OCI-LY7 (cell line): Measurements from ENCODE around the gene B9D2. TPM values are rescaled to one million over a fixed set of nuclear protein-coding genes. Genes with fewer than 3 reads are reported as not detected.
"Not testable (repeated sequence)": the region's sequence is repeated elsewhere in the genome, so short reads cannot be mapped to it uniquely, and the experiment has no call there.

Experiments used
- BruUV-seq: library from RNA; stranded (reverse); fragments of 400-500 nt; replicated peaks from 2 replicates; lab custom pipeline; 2021; lab: Mats Ljungman, UMichigan
- CTCF ChIA-PET: fragments of 300-600 bp; sonication (Branson Sonifier 250); formaldehyde crosslinking; loops from one replicate; lab custom pipeline; 2022; ENCODE audit warnings: antibody characterized with exemption; ENCODE audit not compliant: unreplicated experiment; lab: Charles Lee
- POLR2A ChIA-PET: fragments of 300-600 bp; sonication (Branson Sonifier 250); formaldehyde crosslinking; loops from one replicate; lab custom pipeline; 2022; ENCODE audit warnings: antibody characterized with exemption; lab: Charles Lee
- DNase-seq: peaks from one replicate; pipeline ENCODE4 v3.0.0-alpha.2; 2015; ENCODE audit warnings: low spot score
- H2AFZ ChIP-seq: fragments of 200-600 bp; sonication (generic), shearing (Covaris generic); 2 replicates; pipeline ENCODE4 v1.6.1; 2014; ENCODE audit warnings: mild to moderate bottlenecking, antibody characterized with exemption, low read length, moderate library complexity
- H3K27ac ChIP-seq: fragments of 200-600 bp; sonication (generic); 2 replicates; pipeline ENCODE4 v1.5.1; 2014; ENCODE audit warnings: mixed run types, low read depth, mild to moderate bottlenecking, moderate library complexity, low read length, inconsistent platforms; ENCODE audit not compliant: poor library complexity, severe bottlenecking
- H3K36me3 ChIP-seq: fragments of 200-600 bp; sonication (generic); 2 replicates; pipeline ENCODE4 v1.6.1; 2014; ENCODE audit warnings: mild to moderate bottlenecking, antibody characterized with exemption, low read length, moderate library complexity, mixed read lengths; ENCODE audit not compliant: insufficient read depth
- H3K4me1 ChIP-seq: fragments of 200-600 bp; sonication (generic); 2 replicates; pipeline ENCODE4 v1.5.1; 2014; ENCODE audit warnings: mild to moderate bottlenecking, low read length; ENCODE audit not compliant: insufficient read depth, poor library complexity, severe bottlenecking
- H3K4me2 ChIP-seq: fragments of 200-600 bp; sonication (generic); 2 replicates; pipeline ENCODE4 v1.6.1; 2014; ENCODE audit warnings: mild to moderate bottlenecking, low read length
- H3K4me3 ChIP-seq: fragments of 200-600 bp; sonication (generic); 2 replicates; pipeline ENCODE4 v1.5.1; 2014; ENCODE audit warnings: mild to moderate bottlenecking, low read depth, low read length; ENCODE audit not compliant: poor library complexity, severe bottlenecking
- H3K79me2 ChIP-seq: fragments of 200-600 bp; sonication (generic); 2 replicates; pipeline ENCODE4 v1.6.1; 2016; ENCODE audit warnings: low read depth, mild to moderate bottlenecking, low read length, moderate library complexity, mixed read lengths; ENCODE audit not compliant: insufficient read depth
- H3K9me2 ChIP-seq: fragments of 200-600 bp; sonication (generic); 2 replicates; pipeline ENCODE4 v1.6.1; 2016; ENCODE audit warnings: mild to moderate bottlenecking, low read length, mixed read lengths; ENCODE audit not compliant: insufficient read depth
- H3K9me3 ChIP-seq: fragments of 200-600 bp; sonication (generic); 2 replicates; pipeline ENCODE4 v1.6.1; 2014; ENCODE audit warnings: mild to moderate bottlenecking, mixed run types, low read length, mixed read lengths
- H4K20me1 ChIP-seq: fragments of 200-600 bp; sonication (generic); 2 replicates; pipeline ENCODE4 v1.6.1; 2014; ENCODE audit warnings: mild to moderate bottlenecking, antibody characterized with exemption, low read length, moderate library complexity, mixed read lengths; ENCODE audit not compliant: insufficient read depth
- EZH2phosphoT487 ChIP-seq: fragments of 200-600 bp; sonication (generic); IDR thresholded peaks from 2 replicates; pipeline ENCODE4 v1.6.1; 2018; ENCODE audit warnings: low read depth, borderline replicate concordance, mild to moderate bottlenecking, mixed run types, antibody characterized with exemption, low read length, moderate library complexity, mixed read lengths
- intact Hi-C: fragments of 100-400 bp; cut with micrococcal nuclease; formaldehyde crosslinking; loops from one replicate; pipeline ENCODE4 v1.10.0; 2022; ENCODE audit not compliant: unreplicated experiment
- total RNA-seq, 2 experiments: library from RNA; depleted of rRNA in 1 of 2; stranded (reverse); fragments of >200 nt in 1 of 2; shearing (Covaris generic) in 1 of 2; gene quantifications; 2 replicates each; pipeline ENCODE4 v1.2.3, GENCODE V29; 2014 to 2022
- TF ChIP-seq, protein P1 (sequence below): fragments of 200-600 bp; sonication (generic); conservative IDR thresholded peaks from 2 replicates; pipeline ENCODE4 v1.5.1; 2014; ENCODE audit warnings: mild to moderate bottlenecking, antibody characterized with exemption, low read length, moderate library complexity, mixed read lengths

The B9D2 gene
- total RNA-seq, 2 experiments from 2014 or later = 3.9 to 5.2 TPM

DNA sequence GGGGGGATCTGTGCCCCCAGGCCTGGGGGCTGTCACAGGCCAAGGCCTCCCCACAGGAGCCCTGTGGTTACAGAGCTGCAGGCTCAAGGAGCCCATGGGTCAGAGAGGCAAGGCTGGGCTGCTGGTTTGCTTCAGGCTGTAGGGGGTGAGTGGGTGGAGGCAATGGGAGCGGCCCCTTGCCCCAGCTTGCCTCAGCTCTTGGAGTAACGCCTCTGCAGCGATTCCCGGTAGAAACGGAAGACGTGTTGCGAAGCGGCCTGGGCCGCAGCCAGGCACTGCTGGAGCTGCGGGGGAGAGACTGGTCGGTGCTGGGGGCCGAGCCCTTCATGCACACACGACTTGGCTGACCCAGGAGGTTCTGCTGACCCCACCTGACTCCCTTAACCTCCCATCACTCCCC, 22.5 kb upstream of the B9D2 start:
- intact Hi-C loops = no loop called here
- no peak overlapping the region for H3K4me3 ChIP-seq
- no peaks in the 10 kb centered on the region for H3K79me2 ChIP-seq
- no peak overlapping the region for H3K4me2 ChIP-seq
- no peaks in the 10 kb centered on the region for H3K9me2 ChIP-seq
- TF ChIP-seq, protein P1, sequence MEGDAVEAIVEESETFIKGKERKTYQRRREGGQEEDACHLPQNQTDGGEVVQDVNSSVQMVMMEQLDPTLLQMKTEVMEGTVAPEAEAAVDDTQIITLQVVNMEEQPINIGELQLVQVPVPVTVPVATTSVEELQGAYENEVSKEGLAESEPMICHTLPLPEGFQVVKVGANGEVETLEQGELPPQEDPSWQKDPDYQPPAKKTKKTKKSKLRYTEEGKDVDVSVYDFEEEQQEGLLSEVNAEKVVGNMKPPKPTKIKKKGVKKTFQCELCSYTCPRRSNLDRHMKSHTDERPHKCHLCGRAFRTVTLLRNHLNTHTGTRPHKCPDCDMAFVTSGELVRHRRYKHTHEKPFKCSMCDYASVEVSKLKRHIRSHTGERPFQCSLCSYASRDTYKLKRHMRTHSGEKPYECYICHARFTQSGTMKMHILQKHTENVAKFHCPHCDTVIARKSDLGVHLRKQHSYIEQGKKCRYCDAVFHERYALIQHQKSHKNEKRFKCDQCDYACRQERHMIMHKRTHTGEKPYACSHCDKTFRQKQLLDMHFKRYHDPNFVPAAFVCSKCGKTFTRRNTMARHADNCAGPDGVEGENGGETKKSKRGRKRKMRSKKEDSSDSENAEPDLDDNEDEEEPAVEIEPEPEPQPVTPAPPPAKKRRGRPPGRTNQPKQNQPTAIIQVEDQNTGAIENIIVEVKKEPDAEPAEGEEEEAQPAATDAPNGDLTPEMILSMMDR = no peak
- no peak for TF ChIP-seq EZH2phosphoT487
- POLR2A ChIA-PET = interaction anchor here (0.6 kb wide), 1 partner anchor 71 kb away, joined by 3 read pairs; no protein-coding TSS in a partner anchor
- no peaks in the 10 kb centered on the region for H3K4me1 ChIP-seq
- H3K9me3 ChIP-seq = no peaks in the 10 kb centered on the region
- no peak overlapping the region for H3K27ac ChIP-seq
- peaks cover 56% of the 10 kb centered on the region for H3K36me3 ChIP-seq
- no peaks in the 10 kb centered on the region for H4K20me1 ChIP-seq
- H2AFZ ChIP-seq = no peak overlapping the region
- DNase-seq = no peak
- no TSS peak for BruUV-seq
- CTCF ChIA-PET = no interaction called here

DNA sequence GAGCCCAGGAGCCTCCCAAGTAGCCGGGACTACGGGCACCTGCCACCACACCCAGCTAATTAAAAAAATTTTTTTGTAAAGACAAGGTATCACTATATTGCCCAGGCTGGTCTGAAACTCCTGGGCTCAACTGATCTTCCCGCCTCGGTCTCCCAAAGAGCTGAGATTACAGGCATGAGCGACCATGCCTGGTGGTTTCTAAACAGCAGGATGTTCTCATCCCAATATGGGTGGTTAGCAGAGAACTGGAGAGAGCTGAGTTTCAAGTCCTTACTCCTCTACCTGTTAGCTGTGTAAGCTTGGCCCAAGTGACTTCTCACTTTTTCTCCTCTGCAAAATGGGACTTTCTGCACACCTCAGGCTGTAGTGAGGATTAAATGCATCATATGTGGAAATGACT, 20.4 kb upstream of the B9D2 start:
- CTCF ChIA-PET = no interaction called here
- no peaks in the 10 kb centered on the region for H3K4me1 ChIP-seq

GRCh38 chr19:41381536-41381935, 17.6 kb upstream of the B9D2 start:
- POLR2A ChIA-PET = interaction anchor here (0.6 to 0.9 kb wide), 2 partner anchors 18 to 58 kb away, joined by 3 to 6 read pairs; partner anchors contain the start of gene B9D2

More for the DNA sequence above, 20.4 kb upstream of the B9D2 start:
- TF ChIP-seq EZH2phosphoT487 = no peak
- TF ChIP-seq, protein P1 = no peak
- no peaks in the 10 kb centered on the region for H3K9me3 ChIP-seq
- peaks cover 37% of the 10 kb centered on the region for H3K36me3 ChIP-seq
- H3K4me2 ChIP-seq = no peak overlapping the region
- intact Hi-C loops = no loop called here
- no peak overlapping the region for H2AFZ ChIP-seq
- no peaks in the 10 kb centered on the region for H4K20me1 ChIP-seq
- no peak for DNase-seq
- no TSS peak for BruUV-seq
- no peak overlapping the region for H3K27ac ChIP-seq
- H3K79me2 ChIP-seq = no peaks in the 10 kb centered on the region
- H3K9me2 ChIP-seq = no peaks in the 10 kb centered on the region
- H3K4me3 ChIP-seq = no peak overlapping the region
- POLR2A ChIA-PET = interaction anchor here (1.0 kb wide), 1 partner anchor 9 kb away, joined by 4 read pairs; no protein-coding TSS in a partner anchor

More at GRCh38 chr19:41381536-41381935, 17.6 kb upstream of the B9D2 start:
- H3K79me2 ChIP-seq, H3K9me3 ChIP-seq, DNase-seq, H3K4me2 ChIP-seq, H4K20me1 ChIP-seq, H3K4me3 ChIP-seq, H2AFZ ChIP-seq, intact Hi-C loops, BruUV-seq, H3K9me2 ChIP-seq, CTCF ChIA-PET, H3K27ac ChIP-seq: not testable (repeated sequence)
- peaks cover 13% of the 10 kb centered on the region for H3K4me1 ChIP-seq
- H3K36me3 ChIP-seq = peaks cover 16% of the 10 kb centered on the region; the same call in 1 of the 2 replicates
